Fibroblast of gingiva (primary cell): Measurements from ENCODE around the gene KIAA1958.
A peak's percentile ranks its signal among the peaks of the same experiment; 100 is the strongest.

Experiments
- DNase-seq: peaks from one replicate; pipeline ENCODE4 v3.0.0-alpha.2; 2011; ENCODE audit warnings: low read depth

KIAA1958 gene

DNA sequence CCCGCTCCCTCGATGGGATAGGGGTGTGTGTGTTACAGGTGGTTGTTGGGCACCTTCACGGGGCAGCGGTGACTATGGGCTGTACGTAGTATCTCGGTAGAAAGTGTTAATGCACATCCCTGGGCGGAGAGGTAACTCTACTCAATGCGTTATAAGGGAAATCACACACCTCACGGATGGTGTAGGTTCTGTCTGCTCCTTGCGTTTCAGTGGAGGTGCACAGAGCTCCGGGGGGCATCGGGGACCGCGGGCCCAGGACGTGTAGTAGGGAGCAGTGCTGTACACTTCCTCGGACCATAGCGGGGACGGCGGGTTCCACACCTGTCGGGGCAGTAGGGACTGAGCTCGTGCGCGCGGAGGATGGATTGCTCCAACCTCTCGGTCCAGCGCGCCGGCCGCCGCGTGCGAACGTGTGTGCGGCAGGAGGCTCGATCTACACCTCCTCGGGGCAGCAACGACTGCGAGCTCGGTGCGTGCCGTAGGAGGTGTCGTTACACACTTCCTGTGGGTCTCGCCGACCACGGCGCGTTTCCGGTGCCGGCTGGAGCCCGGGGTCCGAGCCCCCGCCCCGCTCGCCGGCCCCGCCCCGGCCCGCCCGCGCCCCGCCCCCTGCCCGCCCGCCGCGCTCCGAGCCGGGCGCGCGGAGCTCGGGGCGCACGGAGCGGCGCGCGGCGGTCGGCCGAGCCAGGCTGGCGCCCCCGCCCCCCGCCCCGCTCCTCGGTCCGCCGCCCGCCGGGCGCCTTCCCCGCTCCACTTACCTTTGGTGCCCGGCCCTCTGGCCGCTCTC lies at the start of gene KIAA1958:
Gene KIAA1958 (plus strand): TSS at position 607 of the 787 bp plus-strand sequence. CDS start 87,254 bp downstream, outside the sequence.
- DNase-seq, result peak; percentile 65

DNA sequence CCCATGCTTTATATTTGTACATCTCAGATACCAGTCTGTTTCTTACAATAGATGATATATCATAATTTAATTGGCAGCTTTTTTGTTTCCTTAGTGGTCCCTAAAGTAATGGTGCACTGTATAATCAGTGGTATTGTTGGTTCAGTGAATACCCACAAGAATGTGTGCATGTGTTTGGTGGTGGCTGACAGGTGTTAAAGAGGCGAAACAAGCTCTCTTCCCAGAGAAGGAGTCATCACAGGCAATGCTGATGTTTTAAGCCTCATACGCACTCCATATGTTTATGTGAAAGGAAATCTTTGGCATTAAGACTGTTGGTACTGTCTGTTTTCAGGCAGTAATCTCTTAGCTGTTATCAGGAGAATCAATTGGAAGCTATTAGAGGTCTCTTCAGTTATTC lies 49.2 kb upstream of the KIAA1958 start:
- DNase-seq, result no peak

DNA sequence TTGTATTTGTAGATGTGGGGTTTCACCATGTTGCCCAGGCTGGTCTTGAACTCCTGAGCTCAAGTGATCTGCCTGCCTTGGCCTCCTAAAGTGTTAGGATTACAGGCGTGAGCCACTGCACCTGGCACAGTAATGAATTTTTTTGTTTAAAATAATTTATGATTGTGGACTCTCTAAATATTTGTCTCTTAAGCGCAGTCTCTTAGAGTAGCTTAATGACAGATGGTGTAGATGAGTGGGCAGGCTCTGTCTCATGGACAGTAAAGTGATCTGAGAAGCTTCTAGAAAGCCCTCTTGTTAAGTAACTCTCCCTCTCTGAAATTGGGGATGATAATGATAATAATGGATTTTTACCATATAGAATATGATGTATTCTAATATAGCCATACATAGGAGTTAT lies 47.5 kb upstream of the KIAA1958 start:
- no peak for DNase-seq

GRCh38 chr9:112439825-112440224 lies 46.8 kb upstream of the KIAA1958 start:
- DNase-seq, result no peak

DNA sequence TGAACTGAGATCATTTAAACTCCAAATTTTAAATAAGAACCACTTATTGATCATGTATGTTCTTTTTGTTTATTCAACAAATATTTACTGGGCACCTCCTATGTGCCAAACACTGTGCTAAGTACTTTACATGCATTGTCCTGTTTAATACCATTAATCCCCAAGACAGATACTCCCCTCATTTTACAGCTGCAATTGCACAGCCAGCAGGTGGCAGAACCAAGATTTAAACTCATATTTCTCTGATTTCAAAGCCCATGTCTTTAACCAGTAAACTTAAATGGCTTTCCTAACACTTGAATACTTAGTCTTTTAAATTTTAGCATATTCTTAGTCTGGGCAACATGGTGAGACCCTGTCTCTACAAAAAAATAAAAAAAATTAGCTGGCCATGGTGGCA lies 43.4 kb upstream of the KIAA1958 start:
- peak; percentile 3 for DNase-seq

DNA sequence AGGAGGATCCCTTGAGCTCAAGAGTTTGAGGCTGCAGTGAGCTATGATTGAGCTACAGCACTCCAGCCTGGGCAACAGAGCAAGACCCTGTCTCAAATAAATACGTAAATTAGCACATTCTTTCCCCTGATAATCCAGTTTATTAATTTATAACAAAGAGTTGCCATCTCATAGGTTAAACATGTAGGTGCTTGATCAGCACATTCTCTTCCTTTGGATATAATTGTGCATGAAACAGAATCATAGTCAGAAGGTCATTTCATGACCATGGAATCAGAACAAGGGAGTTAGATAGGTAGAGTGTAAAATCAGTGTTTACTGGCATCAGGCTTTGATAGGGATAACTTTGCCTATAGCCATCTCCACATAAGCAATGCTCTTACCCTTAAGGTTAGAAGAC lies 43.0 kb upstream of the KIAA1958 start:
- no peak for DNase-seq

DNA sequence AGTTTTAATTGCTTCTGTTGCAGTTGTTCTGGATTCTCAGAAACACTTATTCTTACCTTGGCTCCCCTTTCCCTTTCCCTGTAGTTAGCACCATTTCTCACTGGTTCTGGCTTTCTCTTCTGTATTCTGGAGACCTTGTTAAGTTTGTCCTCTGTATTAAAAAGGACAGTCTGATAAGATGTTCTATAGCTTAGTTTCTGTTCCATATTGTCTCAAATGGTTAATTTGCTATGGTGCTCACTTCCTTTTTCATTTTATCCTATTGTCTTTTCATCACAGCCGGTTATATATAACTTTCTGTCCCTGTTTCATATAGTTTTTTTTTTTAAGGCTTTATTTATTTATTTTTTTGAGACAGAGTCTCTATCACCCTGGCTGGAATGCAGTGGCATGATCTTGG lies 41.4 kb upstream of the KIAA1958 start:
- DNase-seq, result no peak

DNA sequence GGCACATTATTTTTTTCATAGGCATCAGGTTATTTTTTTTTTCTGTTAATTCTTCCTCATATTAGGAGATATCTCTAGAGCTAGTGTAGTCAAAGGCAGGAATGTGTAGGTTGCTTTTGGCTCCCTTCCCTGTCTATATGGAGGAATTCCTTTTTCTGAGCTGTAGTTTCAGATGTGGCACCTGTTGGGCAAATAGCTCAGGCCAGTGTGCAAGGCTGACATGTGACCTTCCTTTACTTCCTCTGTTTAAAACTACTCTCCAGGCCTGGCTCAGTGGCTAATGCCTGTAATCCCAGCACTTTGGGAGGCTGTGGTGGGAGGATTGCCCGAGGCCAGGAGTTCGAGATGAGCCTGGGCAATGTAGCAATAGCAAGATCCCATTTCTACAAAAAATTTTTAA lies 40.5 kb upstream of the KIAA1958 start:
- no peak for DNase-seq

DNA sequence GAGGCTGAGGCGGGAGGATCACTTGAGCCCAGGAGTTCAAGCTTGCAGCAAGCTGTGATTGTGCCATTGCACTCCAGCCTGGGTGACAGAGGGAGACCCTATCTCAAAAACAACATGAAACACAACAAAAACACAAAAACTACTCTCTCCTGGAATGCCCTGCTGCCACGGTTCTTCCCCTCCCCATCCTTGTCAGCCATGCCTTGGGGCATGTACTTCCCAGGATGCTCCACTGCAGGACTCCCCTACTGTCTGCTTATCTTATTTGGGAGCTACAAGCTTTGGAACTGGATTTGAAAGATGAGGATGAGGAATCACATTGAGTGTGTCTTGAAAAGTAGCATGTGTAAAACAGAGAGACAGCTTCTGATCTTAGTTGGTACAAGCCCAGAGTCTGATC lies 40.1 kb upstream of the KIAA1958 start:
- DNase-seq, result no peak

GRCh38 chr9:112447283-112447761 lies 39.3 kb upstream of the KIAA1958 start:
- DNase-seq, result peak; percentile 80

GRCh38 chr9:112462855-112463254 lies 23.8 kb upstream of the KIAA1958 start:
- DNase-seq, result no peak

DNA sequence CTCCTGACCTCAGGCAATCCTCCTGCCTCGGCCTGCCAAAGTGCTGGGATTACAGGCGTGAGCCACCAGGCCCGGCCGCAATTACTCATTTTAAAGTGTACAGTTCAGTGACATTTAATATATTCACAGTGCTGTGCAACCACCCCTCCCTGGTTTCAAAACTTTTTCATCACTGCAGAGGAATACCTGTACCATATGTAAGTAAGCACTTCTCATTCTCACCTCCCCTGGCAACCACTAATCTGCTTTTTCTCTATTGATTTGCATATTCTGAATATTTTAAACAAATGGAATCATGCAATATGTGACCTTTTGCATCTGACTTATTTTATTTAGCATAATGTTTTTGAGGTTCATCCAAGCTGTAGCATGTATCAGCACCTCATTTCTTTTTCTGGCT lies 21.3 kb upstream of the KIAA1958 start:
- no peak for DNase-seq

DNA sequence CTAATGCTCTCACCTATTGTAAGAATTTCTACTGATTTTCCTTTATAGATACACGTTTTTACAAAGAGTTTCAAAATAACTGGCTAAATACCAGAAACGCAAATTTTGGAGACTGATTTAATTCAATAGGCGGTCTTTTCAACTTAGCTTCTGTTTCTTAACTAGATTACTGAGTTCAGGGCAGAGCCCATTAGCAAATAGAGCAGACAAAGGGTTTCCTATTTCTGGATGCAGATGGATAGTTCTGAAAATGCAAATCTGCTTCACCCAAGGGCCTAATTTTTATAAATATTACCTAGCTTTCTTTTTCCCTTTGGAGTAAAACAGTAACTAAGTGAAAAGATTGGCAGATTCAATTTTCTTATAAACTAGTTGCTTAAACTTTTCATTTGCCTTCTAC lies 13.6 kb upstream of the KIAA1958 start:
- no peak for DNase-seq

GRCh38 chr9:112473986-112474385 lies 12.6 kb upstream of the KIAA1958 start:
- DNase-seq, result no peak

DNA sequence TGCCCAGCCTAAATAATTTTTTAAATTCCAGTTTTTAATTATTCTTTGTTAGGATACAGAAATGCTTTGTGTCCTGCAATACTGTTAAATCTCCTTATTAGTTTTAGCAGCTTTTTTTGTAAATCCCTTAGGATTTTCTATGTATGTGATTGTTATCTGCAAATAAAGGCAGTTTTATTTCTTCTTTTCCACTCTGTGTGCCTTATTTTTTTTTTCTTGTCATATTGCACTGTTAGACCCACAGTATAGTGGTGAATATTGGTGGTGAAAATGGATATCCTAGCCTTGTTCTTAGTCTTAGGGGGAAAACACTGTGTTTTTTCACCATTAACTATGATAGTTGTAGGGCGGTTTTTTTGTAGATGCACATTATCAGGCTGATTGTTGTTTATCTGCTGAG lies 11.3 kb upstream of the KIAA1958 start:
- no peak for DNase-seq

DNA sequence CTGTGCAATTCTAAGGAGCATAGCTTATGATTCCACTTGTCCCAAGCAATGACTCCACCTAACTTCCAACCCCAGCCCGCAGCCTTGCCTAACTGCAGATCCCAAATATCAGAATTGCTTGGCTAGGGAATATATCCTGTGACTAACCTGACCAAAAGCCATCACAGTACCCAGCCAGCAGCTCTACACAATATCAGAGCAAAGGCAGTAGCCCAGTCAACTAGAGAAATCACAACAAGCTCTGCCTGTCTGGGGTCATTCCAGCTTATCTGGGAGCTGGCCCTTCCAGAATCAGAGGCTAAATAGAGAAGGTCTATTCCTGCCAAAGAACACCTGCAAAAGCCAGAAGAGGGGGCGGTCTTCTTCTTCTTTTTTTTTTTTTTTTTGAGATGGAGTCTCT lies 9.3 kb upstream of the KIAA1958 start:
- DNase-seq, result no peak

GRCh38 chr9:112479221-112479620 lies 7.4 kb upstream of the KIAA1958 start:
- DNase-seq, result no peak

DNA sequence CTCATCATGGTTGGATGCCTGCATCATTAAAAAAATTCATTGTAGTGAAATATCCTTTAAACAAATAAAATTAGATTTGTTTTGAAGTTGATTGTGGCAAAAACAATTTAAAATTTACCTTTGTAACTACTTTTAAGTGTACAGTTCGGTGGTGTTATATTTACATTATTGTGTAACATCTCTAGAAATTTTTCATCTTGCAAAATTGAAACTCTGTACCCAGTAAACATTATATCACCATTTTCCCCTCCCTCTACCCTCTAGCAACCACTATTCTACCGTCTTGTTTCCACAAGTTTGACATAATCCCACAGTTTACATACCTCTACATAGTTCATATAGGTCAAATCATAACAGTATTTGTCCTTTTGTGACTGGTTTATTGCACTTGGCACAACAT lies 2.0 kb upstream of the KIAA1958 start:
- no peak for DNase-seq

DNA sequence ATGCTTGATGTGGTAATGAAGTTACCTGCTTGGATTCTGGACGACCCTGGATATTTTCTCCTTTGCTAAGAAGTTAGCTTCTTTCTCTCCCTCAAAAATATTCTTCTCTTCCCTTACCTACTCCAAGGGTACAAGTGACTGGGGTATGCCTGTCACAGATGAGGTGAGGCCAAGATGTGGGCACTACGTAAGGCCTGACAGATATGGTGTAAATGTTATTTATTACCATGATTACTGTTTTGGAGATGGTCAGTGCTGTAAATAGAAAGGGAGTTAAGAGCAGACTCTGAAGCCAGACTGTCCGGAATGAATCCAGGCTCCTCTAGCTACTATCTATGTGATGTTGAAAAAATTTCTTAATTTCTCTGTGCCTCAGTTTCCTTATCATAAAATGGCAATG lies 1.1 kb upstream of the KIAA1958 start:
- no peak for DNase-seq

DNA sequence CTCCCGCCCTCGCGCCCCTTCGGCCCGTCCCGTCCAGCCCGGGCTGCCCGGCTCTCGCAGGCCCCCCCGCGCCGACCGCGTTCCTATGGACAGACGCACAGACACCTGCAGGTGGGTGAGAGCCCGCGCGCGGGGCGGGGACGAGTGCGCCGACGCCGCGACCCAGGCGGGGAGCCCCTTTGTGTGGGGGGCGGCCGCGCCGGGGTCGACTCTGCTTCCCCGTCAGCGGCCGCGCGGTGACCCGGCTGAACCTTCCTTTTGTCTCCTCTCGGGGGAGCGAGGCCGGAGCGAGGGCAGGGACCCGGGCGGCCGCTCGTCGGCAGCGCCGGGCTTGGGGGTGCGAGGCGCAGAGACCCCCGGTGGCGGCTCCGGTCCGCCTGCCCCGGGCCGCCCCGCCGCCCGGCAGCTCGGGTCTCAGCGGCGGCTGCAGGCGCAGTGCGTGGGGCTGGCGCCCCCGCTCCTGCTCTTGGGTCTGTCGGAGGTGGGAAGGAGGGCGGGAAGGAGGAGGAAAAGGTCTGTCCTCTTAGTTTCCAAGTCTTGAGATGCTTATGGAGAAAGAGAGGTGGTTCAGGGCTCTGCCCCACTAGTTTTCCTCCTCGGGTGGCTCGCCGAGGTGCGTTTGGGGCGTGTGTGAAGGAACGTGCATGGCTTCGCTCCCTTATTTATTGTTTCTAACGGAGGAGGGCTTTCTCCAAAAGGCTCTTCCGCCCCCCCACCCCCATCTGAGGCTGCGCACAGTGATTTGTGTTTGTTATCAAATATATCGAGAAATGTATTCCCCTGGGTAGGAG lies 576 bp downstream of the KIAA1958 start:
- peak; percentile 27 for DNase-seq

DNA sequence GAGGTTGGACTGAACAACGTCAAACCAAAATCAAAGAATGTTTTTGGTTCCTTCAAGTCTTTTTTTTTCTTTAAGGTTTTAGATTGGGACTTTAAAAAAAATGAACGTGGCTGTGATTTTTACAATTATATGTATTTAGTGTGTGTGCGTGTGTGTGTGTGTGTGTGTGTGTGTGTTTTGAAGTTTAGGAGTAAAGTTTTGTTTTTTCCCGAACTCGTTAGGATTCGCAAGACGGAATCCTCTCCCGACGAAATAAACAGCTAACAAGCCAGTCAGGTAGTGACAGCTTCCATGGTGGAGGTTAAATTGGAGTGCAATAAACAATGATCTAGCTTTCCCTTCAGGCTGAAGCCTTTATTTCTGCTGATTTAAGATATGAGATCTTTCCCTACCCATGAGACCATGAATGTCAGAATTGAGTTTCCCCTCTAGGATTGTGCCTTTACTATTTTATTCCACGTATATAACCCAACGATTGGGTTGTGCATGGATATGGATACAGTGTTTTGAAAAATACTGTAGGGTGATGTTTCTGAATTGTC lies 1.2 kb downstream of the KIAA1958 start:
- no peak for DNase-seq

GRCh38 chr9:112489039-112489546 lies 2.5 kb downstream of the KIAA1958 start:
- no peak for DNase-seq
